MCF 10A (cell line): ENCODE measurements around the gene EGF. TPM values are rescaled to one million over a fixed set of nuclear protein-coding genes. Genes with fewer than 3 reads are reported as not detected.
A peak's percentile ranks its signal among the peaks of the same experiment; 100 is the strongest.
"Not testable (repeated sequence)": the region's sequence is repeated elsewhere in the genome, so short reads cannot be mapped to it uniquely, and the experiment has no call there.

ENCODE experiments used
- BruUV-seq: library from RNA; stranded (reverse); fragments of 400-500 nt; replicated peaks from 2 replicates; lab custom pipeline; 2021; lab: Mats Ljungman, UMichigan
- CTCF ChIA-PET: fragments of 300-600 bp; sonication (Branson Sonifier 250); formaldehyde crosslinking; extraction: SDS; loops from one replicate; lab custom pipeline; 2021; ENCODE audit warnings: antibody characterized with exemption, inconsistent platforms; lab: Yijun Ruan, JAX
- POLR2A ChIA-PET: fragments of 300-600, 350-650 bp; sonication (Branson Sonifier 250); formaldehyde crosslinking; extraction: SDS; loops from one replicate; lab custom pipeline; 2020; ENCODE audit warnings: antibody characterized with exemption, inconsistent platforms; lab: Yijun Ruan, JAX
- DNase-seq: peaks from one replicate; pipeline ENCODE4 v3.0.0-alpha.2; 2018; ENCODE audit not compliant: unreplicated experiment
- H3K27ac Mint-ChIP-seq: one replicate; pipeline ENCODE4 v1.8.0; 2022; ENCODE audit warnings: mild to moderate bottlenecking, low read depth, mixed read lengths; ENCODE audit not compliant: unreplicated experiment
- H3K27me3 Mint-ChIP-seq: one replicate; pipeline ENCODE4 v1.8.0; 2022; ENCODE audit warnings: mixed read lengths; ENCODE audit not compliant: insufficient read depth, unreplicated experiment
- H3K36me3 Mint-ChIP-seq: one replicate; pipeline ENCODE4 v1.8.0; 2022; ENCODE audit warnings: mild to moderate bottlenecking, moderate library complexity, mixed read lengths; ENCODE audit not compliant: insufficient read depth, unreplicated experiment
- H3K4me1 Mint-ChIP-seq: one replicate; pipeline ENCODE4 v1.8.0; 2022; ENCODE audit warnings: mixed read lengths; ENCODE audit not compliant: insufficient read depth, unreplicated experiment
- H3K4me3 Mint-ChIP-seq: one replicate; pipeline ENCODE4 v1.8.0; 2022; ENCODE audit warnings: mild to moderate bottlenecking, moderate library complexity, mixed read lengths; ENCODE audit not compliant: unreplicated experiment
- H3K9me3 Mint-ChIP-seq: one replicate; pipeline ENCODE4 v1.8.0; 2022; ENCODE audit warnings: mixed read lengths; ENCODE audit not compliant: unreplicated experiment
- intact Hi-C: fragments of 100-400 bp; cut with micrococcal nuclease; formaldehyde crosslinking; loops from 2 replicates; pipeline ENCODE4 v1.14.1; 2022
- total RNA-seq: library from RNA; stranded (reverse); gene quantifications from 2 replicates; pipeline ENCODE4 v1.2.3, GENCODE V29; 2022
- TF ChIP-seq, protein P1 (sequence below): fragments of 200-600 bp; IDR thresholded peaks from one replicate; pipeline ENCODE4 v1.8.0; 2022; ENCODE audit warnings: antibody characterized with exemption, mild to moderate bottlenecking; ENCODE audit not compliant: unreplicated experiment

EGF gene
- total RNA-seq, 1 experiment from 2014 or later: 0.12 TPM

DNA sequence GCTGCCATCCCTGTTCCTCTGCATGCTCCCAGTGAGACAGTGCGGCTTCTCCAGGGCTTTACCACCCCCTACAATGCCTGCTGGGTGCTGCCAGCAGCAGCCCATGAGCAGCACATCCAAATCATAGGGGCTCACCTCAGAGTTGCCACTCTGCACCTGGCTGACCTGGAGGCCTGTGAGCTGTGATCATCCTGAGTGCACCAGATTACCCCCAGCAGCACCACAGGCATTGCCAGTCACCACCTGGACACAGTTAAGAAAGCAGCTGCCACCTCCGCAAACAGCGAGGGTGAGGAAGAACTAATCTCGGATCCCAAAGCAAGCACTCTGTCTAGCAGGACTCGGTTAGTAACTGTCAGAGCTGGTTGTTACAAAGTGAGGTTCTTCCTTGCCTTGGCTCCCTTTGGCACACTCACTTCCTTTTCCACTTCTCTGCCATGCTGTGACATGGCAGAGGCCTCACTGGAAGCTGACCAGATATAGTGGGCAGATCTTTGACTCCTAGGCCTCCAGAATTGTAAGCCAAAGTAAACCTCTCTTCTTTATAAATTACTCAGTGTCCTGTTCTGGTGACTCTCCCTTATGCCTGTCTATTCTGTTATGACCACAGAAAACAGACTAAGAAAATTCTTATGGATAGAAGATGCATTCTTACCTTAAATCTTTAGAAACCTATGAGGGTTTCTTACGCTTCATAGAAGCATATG, 39.6 kb upstream of the EGF start:
- Mint-ChIP-seq H3K9me3 (no peaks in the 10 kb centered on the region), H3K27ac (no peak overlapping the region)

DNA sequence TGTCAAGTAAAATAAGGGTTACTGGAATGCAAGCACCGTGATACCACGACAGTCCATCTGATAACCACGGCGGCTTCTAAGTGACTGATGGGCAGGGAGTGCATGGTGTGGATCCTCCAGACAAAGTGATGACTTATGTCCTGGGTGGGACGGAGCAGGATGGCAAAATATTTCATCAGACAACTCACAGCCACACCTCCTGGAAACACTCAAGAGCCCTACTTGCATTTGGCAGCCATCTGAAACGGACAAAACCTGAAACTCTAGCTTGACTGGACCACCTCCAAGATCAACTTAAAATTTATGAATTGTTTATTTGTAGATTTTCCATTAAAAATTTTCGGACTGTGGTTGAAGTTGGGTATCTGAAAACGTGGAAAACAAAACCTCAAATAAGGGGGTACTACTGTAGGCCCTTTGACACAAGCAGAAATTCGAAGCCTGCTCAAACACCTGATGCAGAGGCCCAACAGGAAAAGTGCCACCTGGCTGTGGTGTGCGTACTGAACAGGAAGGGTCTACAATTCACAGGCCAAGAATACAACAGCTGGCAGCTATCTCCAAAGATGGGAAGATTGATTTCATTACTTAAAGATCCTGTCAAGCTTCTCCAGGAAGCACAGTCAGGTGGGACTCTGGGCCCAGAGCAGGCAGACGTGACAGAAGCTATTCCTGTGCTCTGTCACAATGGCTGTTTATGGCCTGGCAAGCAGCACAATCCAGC, 38.7 kb upstream of the EGF start:
- Mint-ChIP-seq H3K27ac (no peak overlapping the region), H3K4me1 (no peaks in the 10 kb centered on the region), H3K4me3 (no peak overlapping the region), H3K36me3 (no peaks in the 10 kb centered on the region), H3K9me3 (no peaks in the 10 kb centered on the region), H3K27me3 (no peaks in the 10 kb centered on the region)
- TF ChIP-seq, protein P1, sequence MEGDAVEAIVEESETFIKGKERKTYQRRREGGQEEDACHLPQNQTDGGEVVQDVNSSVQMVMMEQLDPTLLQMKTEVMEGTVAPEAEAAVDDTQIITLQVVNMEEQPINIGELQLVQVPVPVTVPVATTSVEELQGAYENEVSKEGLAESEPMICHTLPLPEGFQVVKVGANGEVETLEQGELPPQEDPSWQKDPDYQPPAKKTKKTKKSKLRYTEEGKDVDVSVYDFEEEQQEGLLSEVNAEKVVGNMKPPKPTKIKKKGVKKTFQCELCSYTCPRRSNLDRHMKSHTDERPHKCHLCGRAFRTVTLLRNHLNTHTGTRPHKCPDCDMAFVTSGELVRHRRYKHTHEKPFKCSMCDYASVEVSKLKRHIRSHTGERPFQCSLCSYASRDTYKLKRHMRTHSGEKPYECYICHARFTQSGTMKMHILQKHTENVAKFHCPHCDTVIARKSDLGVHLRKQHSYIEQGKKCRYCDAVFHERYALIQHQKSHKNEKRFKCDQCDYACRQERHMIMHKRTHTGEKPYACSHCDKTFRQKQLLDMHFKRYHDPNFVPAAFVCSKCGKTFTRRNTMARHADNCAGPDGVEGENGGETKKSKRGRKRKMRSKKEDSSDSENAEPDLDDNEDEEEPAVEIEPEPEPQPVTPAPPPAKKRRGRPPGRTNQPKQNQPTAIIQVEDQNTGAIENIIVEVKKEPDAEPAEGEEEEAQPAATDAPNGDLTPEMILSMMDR: no peak
- CTCF ChIA-PET: no interaction called here
- TSS peak; percentile 96 for BruUV-seq
- POLR2A ChIA-PET: no interaction called here
- intact Hi-C loops: no loop called here
- peak; percentile 38 for DNase-seq

More for the DNA sequence above, 39.6 kb upstream of the EGF start:
- intact Hi-C loops: no loop called here
- H3K36me3 Mint-ChIP-seq: no peaks in the 10 kb centered on the region
- TF ChIP-seq, protein P1: no peak
- POLR2A ChIA-PET: no interaction called here
- BruUV-seq: no TSS peak
- H3K4me1 Mint-ChIP-seq: no peaks in the 10 kb centered on the region
- no peaks in the 10 kb centered on the region for H3K27me3 Mint-ChIP-seq
- DNase-seq: no peak
- H3K4me3 Mint-ChIP-seq: no peak overlapping the region
- CTCF ChIA-PET: interaction anchor here (0.8 kb wide), 1 partner anchor 1282 kb away, joined by 3 read pairs; no protein-coding TSS in a partner anchor

DNA sequence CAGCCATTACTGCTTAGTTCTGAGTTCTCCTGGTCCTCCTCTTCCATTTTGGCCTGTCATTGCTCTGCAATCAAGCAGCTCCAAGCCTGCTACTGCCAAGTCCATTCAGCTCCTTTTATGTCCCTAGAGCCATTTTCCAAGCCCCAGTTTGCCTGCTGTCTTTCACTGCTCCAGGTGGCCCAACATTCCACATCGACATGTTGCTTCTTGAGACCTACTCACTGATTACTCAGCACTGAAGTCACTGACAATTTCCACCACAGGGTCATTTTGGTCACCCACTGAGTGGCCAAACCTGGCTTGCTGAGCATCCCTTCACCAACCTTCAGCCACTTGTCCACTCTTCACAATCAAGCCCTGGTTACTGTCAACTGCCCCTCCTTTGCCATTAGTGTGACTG, 37.6 kb upstream of the EGF start:
- H3K9me3 Mint-ChIP-seq: no peaks in the 10 kb centered on the region
- no peaks in the 10 kb centered on the region for H3K36me3 Mint-ChIP-seq
- BruUV-seq: no TSS peak
- POLR2A ChIA-PET: no interaction called here
- CTCF ChIA-PET: no interaction called here
- no peak overlapping the region for H3K4me3 Mint-ChIP-seq
- no peak overlapping the region for H3K27ac Mint-ChIP-seq
- intact Hi-C loops: no loop called here
- no peak for DNase-seq
- no peaks in the 10 kb centered on the region for H3K4me1 Mint-ChIP-seq
- H3K27me3 Mint-ChIP-seq: no peaks in the 10 kb centered on the region
- TF ChIP-seq, protein P1: no peak

DNA sequence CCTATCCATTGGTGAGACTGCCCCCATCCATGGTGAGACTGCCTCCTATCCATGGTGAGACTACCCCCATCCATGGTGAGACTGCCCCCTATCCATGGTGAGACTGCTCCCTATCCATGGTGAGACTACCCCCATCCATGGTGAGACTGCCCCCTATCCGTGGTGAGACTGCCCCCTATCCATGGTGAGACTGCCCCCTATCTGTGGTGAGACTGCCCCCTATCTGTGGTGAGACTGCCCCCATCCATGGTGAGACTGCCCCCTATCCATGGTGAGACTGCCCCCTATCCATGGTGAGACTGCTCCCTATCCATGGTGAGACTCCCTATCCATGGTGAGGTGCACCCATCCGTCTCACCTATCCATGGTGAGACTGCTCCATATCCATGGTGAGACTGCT, 37.1 kb upstream of the EGF start:
- CTCF ChIA-PET, BruUV-seq, DNase-seq, H3K27ac Mint-ChIP-seq, intact Hi-C loops, H3K9me3 Mint-ChIP-seq, H3K4me3 Mint-ChIP-seq, H3K27me3 Mint-ChIP-seq, H3K36me3 Mint-ChIP-seq, H3K4me1 Mint-ChIP-seq, POLR2A ChIA-PET: not testable (repeated sequence)
